ENCODE results near the gene PATE2. TPM values are rescaled to one million over a fixed set of nuclear protein-coding genes. Genes with fewer than 3 reads are reported as not detected.

PATE2 gene
- total and polyA plus RNA-seq, 2 donors, result 0.53 TPM; not detected in 1

DNA sequence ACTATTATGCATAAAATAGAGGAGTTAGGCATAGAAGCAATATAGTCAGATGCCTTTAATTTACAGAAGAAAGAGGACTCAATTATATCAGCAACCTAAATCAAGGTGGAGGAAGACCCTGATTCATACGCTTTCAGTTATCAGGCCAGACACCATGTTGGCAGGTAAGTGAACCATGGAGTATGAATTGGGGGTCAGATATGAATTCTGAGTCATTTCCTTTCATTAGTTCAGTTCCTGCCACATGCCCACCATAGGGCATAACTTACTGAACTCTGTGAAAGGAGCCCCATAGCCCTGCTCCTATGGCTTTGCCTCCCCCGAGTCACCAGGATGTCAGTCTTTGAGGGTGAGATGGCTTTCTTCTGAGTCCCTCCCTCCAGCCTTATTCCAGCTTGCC is 15.1 kb downstream of the PATE2 start:
- 90% methylated on average over 2 of the region's 2 CpGs for WGBS
- H3K36me3 ChIP-seq (ENCODE audit: insufficient read depth), result no peaks in the 10 kb centered on the region
- no peaks in the 10 kb centered on the region for H3K4me1 ChIP-seq (ENCODE audit: insufficient read depth)
- H3K27ac ChIP-seq (ENCODE audit: low read depth), result no peak overlapping the region
- no peak for DNase-seq (ENCODE audit: extremely low spot score)
- no peak overlapping the region for H3K4me3 ChIP-seq (ENCODE audit: low read depth, low read length)

DNA sequence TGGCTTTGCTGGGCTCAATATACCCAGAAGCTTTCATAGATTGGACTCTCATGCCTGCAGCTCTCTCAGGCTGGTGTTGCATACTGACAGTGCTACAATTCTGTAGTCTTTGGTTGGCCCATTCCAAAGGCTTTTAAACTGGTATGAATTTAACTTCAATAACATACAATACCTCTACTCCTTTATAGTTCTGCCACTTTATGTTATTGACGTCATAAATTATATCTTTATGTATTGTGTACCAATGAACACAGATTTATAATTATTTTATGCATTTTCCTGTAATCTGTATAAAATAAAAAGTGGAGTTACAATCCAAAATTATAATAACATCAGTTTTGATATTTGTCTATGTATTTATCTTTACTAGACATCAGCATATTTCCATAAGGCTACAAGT is 16.2 kb downstream of the PATE2 start:
- Histone ChIP-seq H3K4me3 (ENCODE audit: low read depth, low read length) (no peak overlapping the region), H3K36me3 (ENCODE audit: insufficient read depth) (no peaks in the 10 kb centered on the region), H3K4me1 (ENCODE audit: insufficient read depth) (no peaks in the 10 kb centered on the region), H3K27ac (ENCODE audit: low read depth) (no peak overlapping the region)
- DNase-seq (ENCODE audit: extremely low spot score), result no peak
- 84% methylated on average over 1 of the region's 1 CpG for WGBS

GRCh38 chr11:125756050-125756449 is 22.6 kb downstream of the PATE2 start:
- Histone ChIP-seq H3K36me3 (ENCODE audit: insufficient read depth) (no peaks in the 10 kb centered on the region), H3K27ac (ENCODE audit: low read depth) (no peak overlapping the region), H3K4me3 (ENCODE audit: low read depth, low read length) (no peak overlapping the region), H3K4me1 (ENCODE audit: insufficient read depth) (no peaks in the 10 kb centered on the region)
- 77% methylated on average over 7 of the region's 7 CpGs for WGBS
- DNase-seq (ENCODE audit: extremely low spot score), result no peak

DNA sequence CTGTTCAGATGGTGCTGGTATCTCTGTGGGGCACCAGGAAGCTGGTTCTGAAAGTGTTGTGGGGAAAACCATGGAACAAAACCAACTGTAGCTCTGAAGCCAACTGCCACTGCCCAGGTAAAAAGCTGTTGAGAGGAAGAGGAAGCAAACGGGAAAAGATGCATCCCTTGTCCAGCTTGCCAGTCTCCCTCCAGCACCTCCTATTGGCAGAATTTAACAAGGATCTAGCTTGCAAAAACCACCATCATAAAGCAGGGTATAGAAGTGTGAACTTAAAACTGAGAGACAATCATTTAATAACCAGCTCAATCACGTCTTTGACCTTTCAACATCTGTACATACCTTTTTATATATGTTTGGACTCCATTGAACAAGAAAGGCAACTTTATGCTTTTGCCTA is 28.0 kb downstream of the PATE2 start:
- no peak overlapping the region for H3K4me3 ChIP-seq (ENCODE audit: low read depth, low read length)
- DNase-seq (ENCODE audit: extremely low spot score), result no peak
- H3K36me3 ChIP-seq (ENCODE audit: insufficient read depth), result no peaks in the 10 kb centered on the region
- no peaks in the 10 kb centered on the region for H3K4me1 ChIP-seq (ENCODE audit: insufficient read depth)
- 56% methylated on average over 2 of the region's 2 CpGs for WGBS
- H3K27ac ChIP-seq (ENCODE audit: low read depth), result no peak overlapping the region

GRCh38 chr11:125745979-125746378 is 32.6 kb downstream of the PATE2 start, which contains the start of gene PATE1:
Gene PATE1, plus strand, starts transcription at chr11:125746279. Its CDS starts 26 bp downstream, at chr11:125746305.
- no peaks in the 10 kb centered on the region for H3K4me1 ChIP-seq (ENCODE audit: insufficient read depth)
- no peak within 1 kb of the TSS for H3K4me3 ChIP-seq (ENCODE audit: low read depth, low read length)
- DNase-seq (ENCODE audit: extremely low spot score), result no peak
- H3K36me3 ChIP-seq (ENCODE audit: insufficient read depth), result no peaks in the 10 kb centered on the region
- H3K27ac ChIP-seq (ENCODE audit: low read depth), result no peak within 1 kb of the TSS
- WGBS, result 86% methylated on average over 3 of the region's 3 CpGs

GRCh38 chr11:125743681-125744080 is 34.9 kb downstream of the PATE2 start:
- H3K4me1 ChIP-seq (ENCODE audit: insufficient read depth), result no peaks in the 10 kb centered on the region
- DNase-seq (ENCODE audit: extremely low spot score), result no peak
- no peak overlapping the region for H3K4me3 ChIP-seq (ENCODE audit: low read depth, low read length)
- H3K27ac ChIP-seq (ENCODE audit: low read depth), result no peak overlapping the region
- H3K36me3 ChIP-seq (ENCODE audit: insufficient read depth), result no peaks in the 10 kb centered on the region
- 89% methylated on average over 1 of the region's 1 CpG for WGBS

DNA sequence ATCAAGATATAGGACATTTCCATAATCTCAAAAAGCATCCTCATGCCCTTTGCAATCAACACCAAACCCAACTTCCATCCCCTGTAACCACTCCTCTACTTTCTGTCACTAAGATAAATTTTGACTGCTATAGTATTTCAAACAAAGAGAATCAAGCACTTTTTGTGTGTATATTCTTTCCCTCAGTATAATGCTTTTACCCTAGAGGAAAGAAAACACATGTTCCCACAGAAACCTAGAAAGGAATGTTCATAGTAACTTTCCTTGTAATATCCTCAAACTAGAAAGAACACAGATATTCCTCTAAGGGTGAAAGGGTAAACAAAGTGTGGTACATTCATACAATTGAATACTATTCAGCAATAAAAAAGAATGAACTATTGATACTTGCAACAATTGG is 38.0 kb downstream of the PATE2 start:
- no peaks in the 10 kb centered on the region for H3K4me1 ChIP-seq (ENCODE audit: insufficient read depth)
- no peak overlapping the region for H3K27ac ChIP-seq (ENCODE audit: low read depth)
- H3K36me3 ChIP-seq (ENCODE audit: insufficient read depth), result no peaks in the 10 kb centered on the region
- DNase-seq (ENCODE audit: extremely low spot score), result no peak
- H3K4me3 ChIP-seq (ENCODE audit: low read depth, low read length), result no peak overlapping the region

GRCh38 chr11:125728969-125729368 is 49.7 kb downstream of the PATE2 start:
- Histone ChIP-seq H3K4me1 (ENCODE audit: insufficient read depth) (no peaks in the 10 kb centered on the region), H3K27ac (ENCODE audit: low read depth) (no peak overlapping the region), H3K4me3 (ENCODE audit: low read depth, low read length) (no peak overlapping the region), H3K36me3 (ENCODE audit: insufficient read depth) (no peaks in the 10 kb centered on the region)
- no peak for DNase-seq (ENCODE audit: extremely low spot score)
- WGBS, result 53% methylated on average over 3 of the region's 3 CpGs

Other genes with a start within 250 kb of the PATE2 start
- 54.8 TPM for gene EI24, start 209.4 kb downstream of the PATE2 start, total RNA-seq
- gene EI24, start 209.4 kb downstream of the PATE2 start, polyA plus RNA-seq, result 90.2 TPM
- 145 TPM for gene STT3A, start 186.0 kb downstream of the PATE2 start, total RNA-seq
- gene STT3A, start 186.0 kb downstream of the PATE2 start, polyA plus RNA-seq, result 66.1 TPM
- gene CHEK1, start 153.7 kb downstream of the PATE2 start, total RNA-seq, result 22.9 TPM
- gene CHEK1, start 153.7 kb downstream of the PATE2 start, polyA plus RNA-seq, result 2.7 TPM
- gene ACRV1, start 98.0 kb downstream of the PATE2 start, total RNA-seq, result not detected
- 0.08 TPM for gene ACRV1, start 98.0 kb downstream of the PATE2 start, polyA plus RNA-seq
- gene PATE1, start 32.5 kb downstream of the PATE2 start, total RNA-seq, result not detected
- not detected for gene PATE1, start 32.5 kb downstream of the PATE2 start, polyA plus RNA-seq
- not detected for gene PATE3, start 9.3 kb upstream of the PATE2 start, total RNA-seq
- gene PATE3, start 9.3 kb upstream of the PATE2 start, polyA plus RNA-seq, result not detected
- not detected for gene PATE4, start 54.5 kb upstream of the PATE2 start, total RNA-seq
- gene PATE4, start 54.5 kb upstream of the PATE2 start, polyA plus RNA-seq, result not detected
- gene HYLS1, start 108.8 kb upstream of the PATE2 start, total RNA-seq, result 11.8 TPM
- 3.4 TPM for gene HYLS1, start 108.8 kb upstream of the PATE2 start, polyA plus RNA-seq
- 10.4 TPM for gene PUS3, start 124.4 kb upstream of the PATE2 start, total RNA-seq
- 10.2 TPM for gene PUS3, start 124.4 kb upstream of the PATE2 start, polyA plus RNA-seq
- gene DDX25, start 125.7 kb upstream of the PATE2 start, total RNA-seq, result 0.32 TPM
- 0.19 TPM for gene DDX25, start 125.7 kb upstream of the PATE2 start, polyA plus RNA-seq
- 0.48 TPM for gene VSIG10L2, start 167.2 kb upstream of the PATE2 start, total RNA-seq
- gene VSIG10L2, start 167.2 kb upstream of the PATE2 start, polyA plus RNA-seq, result 0.08 TPM

All from urinary bladder (tissue), 4 donors.